HEK293T (cell line): ENCODE measurements around the gene HRC.
"Not testable (repeated sequence)": the region's sequence is repeated elsewhere in the genome, so short reads cannot be mapped to it uniquely, and the experiment has no call there.

Experiments
- CTCF ChIA-PET: fragments of 350-600 bp; formaldehyde crosslinking; extraction: SDS; loops from one replicate; lab custom pipeline; 2021; ENCODE audit warnings: antibody characterized with exemption, inconsistent platforms; lab: Yijun Ruan, JAX
- POLR2A ChIA-PET: fragments of 350-600 bp; formaldehyde crosslinking; extraction: SDS; loops from one replicate; lab custom pipeline; 2020; ENCODE audit warnings: antibody characterized with exemption, inconsistent platforms; lab: Yijun Ruan, JAX
- DNase-seq: peaks from one replicate; pipeline ENCODE4 v3.0.0; 2012; ENCODE audit warnings: mixed read lengths; ENCODE audit errors: extremely low spot score
- ARNT ChIP-seq: fragments of 450-650 bp; IDR thresholded peaks from 2 replicates; pipeline ENCODE4 v1.6.1; 2017; ENCODE audit warnings: mild to moderate bottlenecking
- BHLHE40 ChIP-seq: fragments of 450-650 bp; IDR thresholded peaks from 2 replicates; pipeline ENCODE4 v1.6.1; 2016; ENCODE audit warnings: mild to moderate bottlenecking, moderate library complexity, borderline replicate concordance
- CTBP1 ChIP-seq: fragments of 450-650 bp; IDR thresholded peaks from 2 replicates; pipeline ENCODE4 v1.6.1; 2016; ENCODE audit warnings: borderline replicate concordance
- ELF4 ChIP-seq: fragments of 450-650 bp; IDR thresholded peaks from 2 replicates; pipeline ENCODE4 v1.6.1; 2017; ENCODE audit warnings: antibody characterized with exemption
- FOXA1 ChIP-seq: fragments of 450-650 bp; IDR thresholded peaks from 2 replicates; pipeline ENCODE4 v1.6.1; 2016; ENCODE audit warnings: mild to moderate bottlenecking
- FOXK2 ChIP-seq: fragments of 450-650 bp; IDR thresholded peaks from 2 replicates; pipeline ENCODE4 v1.6.1; 2016; ENCODE audit warnings: mild to moderate bottlenecking
- FOXM1 ChIP-seq: fragments of 450-650 bp; IDR thresholded peaks from 2 replicates; pipeline ENCODE4 v1.6.1; 2017; ENCODE audit warnings: mild to moderate bottlenecking, borderline replicate concordance
- HDGF ChIP-seq: fragments of 450-650 bp; IDR thresholded peaks from 2 replicates; pipeline ENCODE4 v1.6.1; 2017; ENCODE audit warnings: antibody characterized with exemption, borderline replicate concordance
- L3MBTL2 ChIP-seq: fragments of 450-650 bp; conservative IDR thresholded peaks from 2 replicates; pipeline ENCODE4 v1.6.1; 2016; ENCODE audit warnings: mild to moderate bottlenecking
- LEF1 ChIP-seq: fragments of 450-650 bp; IDR thresholded peaks from 2 replicates; pipeline ENCODE4 v1.6.1; 2017; ENCODE audit warnings: mild to moderate bottlenecking, borderline replicate concordance
- NFRKB ChIP-seq: fragments of 450-650 bp; IDR thresholded peaks from 2 replicates; pipeline ENCODE4 v1.6.1; 2016; ENCODE audit warnings: mild to moderate bottlenecking, moderate library complexity
- SP1 ChIP-seq: fragments of 450-650 bp; IDR thresholded peaks from 2 replicates; pipeline ENCODE4 v1.6.1; 2017
- SUZ12 ChIP-seq: fragments of 450-650 bp; IDR thresholded peaks from 2 replicates; pipeline ENCODE4 v1.6.1; 2016; ENCODE audit warnings: mild to moderate bottlenecking
- TARDBP ChIP-seq: fragments of 450-650 bp; IDR thresholded peaks from 2 replicates; pipeline ENCODE4 v1.6.1; 2016
- ZNF384 ChIP-seq: fragments of 450-650 bp; IDR thresholded peaks from 2 replicates; pipeline ENCODE4 v1.6.1; 2016
- TF ChIP-seq, protein P1 (sequence below): fragments of 450-650 bp; IDR thresholded peaks from 2 replicates; pipeline ENCODE4 v1.6.1; 2016

The HRC gene

DNA sequence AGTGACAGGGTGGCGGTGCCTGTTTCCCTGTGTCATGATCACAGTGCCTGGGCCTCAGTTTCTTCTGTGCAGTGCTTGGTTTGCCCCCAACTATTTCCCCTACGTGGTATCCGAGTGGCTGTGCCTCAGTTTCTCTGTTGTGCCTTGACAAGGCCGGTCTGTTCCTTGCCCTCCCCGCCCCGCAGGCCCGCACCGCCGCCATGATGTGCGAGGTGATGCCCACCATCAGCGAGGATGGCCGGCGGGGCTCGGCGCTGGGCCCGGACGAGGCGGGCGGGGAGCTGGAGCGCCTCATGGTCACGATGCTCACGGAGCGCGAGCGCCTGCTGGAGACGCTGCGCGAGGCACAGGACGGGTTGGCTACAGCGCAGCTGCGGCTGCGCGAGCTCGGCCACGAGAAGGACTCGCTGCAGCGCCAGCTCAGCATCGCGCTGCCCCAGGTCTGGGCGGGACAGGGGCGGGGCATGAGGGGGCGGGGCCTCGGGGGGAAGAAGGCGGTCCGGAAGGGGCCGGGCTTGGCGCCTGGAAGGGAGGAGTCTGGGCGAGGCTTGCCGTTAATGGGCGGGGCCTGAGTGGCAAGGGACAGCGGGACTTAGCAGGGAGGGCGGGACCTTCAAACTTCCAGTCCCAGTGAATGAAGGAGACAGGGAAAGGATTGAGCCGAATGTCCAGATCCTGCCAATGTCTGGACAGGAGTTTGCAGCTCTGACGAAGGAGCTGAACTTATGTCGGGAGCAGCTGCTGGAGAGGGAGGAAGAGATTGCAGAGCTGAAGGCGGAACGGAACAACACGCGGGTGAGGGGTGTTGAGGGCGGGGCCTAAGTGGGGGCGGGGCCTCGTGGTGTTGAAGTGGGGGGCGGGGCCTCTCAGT is 27.3 kb downstream of the HRC start:
- peak; percentile 98 for DNase-seq
- ChIA-PET CTCF (interaction anchor here (0.6 to 2.1 kb wide), 5 partner anchors 17 to 97 kb away, joined by 3 to 6 read pairs (median 4); no protein-coding TSS in a partner anchor), POLR2A (interaction anchor here (0.6 to 1.8 kb wide), 7 partner anchors 8 to 23 kb away, joined by 4 to 12 read pairs (median 7); partner anchors contain the start of gene LIN7B)
- TF ChIP-seq, protein P1, sequence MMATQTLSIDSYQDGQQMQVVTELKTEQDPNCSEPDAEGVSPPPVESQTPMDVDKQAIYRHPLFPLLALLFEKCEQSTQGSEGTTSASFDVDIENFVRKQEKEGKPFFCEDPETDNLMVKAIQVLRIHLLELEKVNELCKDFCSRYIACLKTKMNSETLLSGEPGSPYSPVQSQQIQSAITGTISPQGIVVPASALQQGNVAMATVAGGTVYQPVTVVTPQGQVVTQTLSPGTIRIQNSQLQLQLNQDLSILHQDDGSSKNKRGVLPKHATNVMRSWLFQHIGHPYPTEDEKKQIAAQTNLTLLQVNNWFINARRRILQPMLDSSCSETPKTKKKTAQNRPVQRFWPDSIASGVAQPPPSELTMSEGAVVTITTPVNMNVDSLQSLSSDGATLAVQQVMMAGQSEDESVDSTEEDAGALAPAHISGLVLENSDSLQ, result peak; percentile 81
- peak; percentile 98 for TF ChIP-seq L3MBTL2
- no peak for TF ChIP-seq SUZ12
- no peak for TF ChIP-seq ELF4

DNA sequence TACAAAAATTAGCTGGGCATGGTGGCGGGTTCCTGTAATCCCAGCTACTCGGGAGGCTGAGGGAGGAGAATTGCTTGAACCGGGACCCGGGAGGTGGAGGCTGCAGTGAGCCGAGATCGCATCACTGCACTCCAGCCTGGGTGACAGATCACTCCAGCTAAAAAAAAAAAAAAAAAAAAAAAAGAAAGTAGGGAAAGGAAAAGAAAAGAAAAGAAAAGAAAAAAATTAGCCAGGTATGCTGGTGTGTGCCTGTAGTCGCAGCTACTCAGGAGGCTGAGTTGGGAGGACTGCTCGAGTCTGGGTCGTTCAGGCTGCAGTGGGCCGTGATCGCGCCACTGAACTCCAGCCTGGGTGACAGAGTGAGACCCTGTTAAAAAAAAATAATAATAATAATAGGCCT is 28.0 kb downstream of the HRC start:
- ChIA-PET CTCF (interaction anchor here (0.6 to 2.1 kb wide), 5 partner anchors 18 to 98 kb away, joined by 3 to 6 read pairs (median 4); no protein-coding TSS in a partner anchor), POLR2A (interaction anchor here (0.9 to 1.8 kb wide), 5 partner anchors 9 to 15 kb away, joined by 4 to 12 read pairs (median 7); partner anchors contain the start of gene LIN7B)
- 0 out of 2 replicates have a peak, but pooled peaks have one; percentile 6 for TF ChIP-seq ZNF384
- DNase-seq, result not testable (repeated sequence)

DNA sequence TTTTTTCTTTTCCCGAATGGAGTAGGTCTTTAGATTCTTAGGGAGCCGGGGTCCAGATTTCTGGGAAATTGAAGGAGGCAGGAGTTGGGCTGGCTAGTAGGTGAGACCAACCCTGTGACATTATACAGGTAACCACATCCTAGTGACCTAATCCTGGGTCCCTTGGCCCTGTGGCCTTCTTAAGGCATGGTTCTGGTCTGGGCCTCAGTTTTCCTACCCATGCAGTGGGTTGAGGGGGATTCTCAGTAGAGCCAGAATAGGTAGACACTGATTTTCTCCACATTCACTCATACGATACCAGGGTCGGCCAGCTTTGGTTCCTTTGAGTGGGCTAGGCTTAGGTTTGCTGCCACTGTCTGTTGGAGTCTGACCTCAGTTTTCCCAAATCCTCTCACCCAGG is 28.6 kb downstream of the HRC start:
- no peak for TF ChIP-seq CTBP1
- peak; percentile 19; the same call in 1 of the 2 replicates for TF ChIP-seq ZNF384
- TF ChIP-seq HDGF, result no peak
- no peak for TF ChIP-seq FOXM1
- no peak for TF ChIP-seq TARDBP
- CTCF ChIA-PET, result no interaction called here
- DNase-seq, result no peak
- POLR2A ChIA-PET, result interaction anchor here (1.8 kb wide), 1 partner anchor 9 kb away, joined by 9 read pairs; no protein-coding TSS in a partner anchor

DNA sequence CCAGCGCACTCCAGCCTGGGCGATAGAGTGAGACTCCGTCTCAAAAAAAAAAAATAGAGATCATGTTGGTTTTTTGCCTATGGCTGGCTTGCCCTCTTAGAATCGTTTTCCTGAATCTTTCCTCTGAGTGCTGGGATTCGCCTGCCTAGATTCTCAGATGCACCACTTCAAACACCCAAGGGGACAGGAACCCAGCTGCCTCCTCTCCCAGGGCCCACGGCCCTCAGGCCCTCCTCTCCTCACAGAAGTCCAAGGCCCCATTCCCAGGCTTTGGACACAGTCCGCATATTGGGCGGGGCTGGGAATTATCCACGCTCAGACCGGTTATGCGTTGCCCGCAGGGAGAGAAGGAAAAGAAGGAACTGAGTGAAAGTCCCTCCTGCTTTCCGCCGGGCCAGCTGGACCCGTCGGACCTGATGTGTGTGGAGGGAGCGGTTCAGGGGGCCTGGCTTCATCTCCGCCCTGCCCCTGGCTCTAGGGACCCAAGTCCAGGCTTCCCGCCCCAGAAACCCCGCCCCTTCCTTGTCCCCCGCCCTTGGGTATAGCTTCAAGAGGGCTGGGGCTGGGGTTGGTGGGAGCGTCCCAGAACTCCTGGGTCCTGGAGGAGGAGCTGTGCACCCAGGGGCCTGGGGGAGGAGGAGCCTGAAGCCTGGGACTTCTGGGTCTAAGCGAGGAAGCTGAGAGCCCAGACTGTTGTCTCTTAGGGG is 30.0 kb downstream of the HRC start:
- ChIA-PET CTCF (interaction anchor here (0.6 to 1.0 kb wide), 3 partner anchors 12 to 118 kb away, joined by 3 read pairs; no protein-coding TSS in a partner anchor), POLR2A (no interaction called here)
- no peak for DNase-seq
- no peak for TF ChIP-seq BHLHE40
- TF ChIP-seq TARDBP, result no peak
- no peak for TF ChIP-seq SUZ12
- TF ChIP-seq FOXA1, result no peak
- TF ChIP-seq SP1, result no peak
- no peak for TF ChIP-seq LEF1
- no peak for TF ChIP-seq ZNF384
- TF ChIP-seq ARNT, result no peak
- no peak for TF ChIP-seq FOXK2

DNA sequence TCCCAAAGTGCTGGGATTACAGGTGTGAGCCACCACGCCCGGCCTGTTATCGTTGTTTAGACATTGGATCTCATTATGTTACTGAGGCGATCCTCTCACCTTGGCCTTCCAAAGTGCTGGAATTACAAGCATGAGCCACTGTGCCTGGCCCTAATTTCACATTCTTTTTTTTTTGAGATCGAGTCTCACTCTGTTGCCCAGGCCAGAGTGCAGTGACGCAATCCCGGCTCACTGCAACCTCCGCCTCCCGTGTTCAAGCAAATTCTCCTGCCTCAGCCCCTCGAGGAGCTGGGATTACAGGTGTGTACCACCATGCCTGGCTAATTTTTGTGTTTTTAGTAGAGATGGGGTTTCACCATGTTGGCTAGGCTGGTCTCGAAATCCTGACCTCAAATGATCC is 31.9 kb downstream of the HRC start:
- CTCF ChIA-PET, DNase-seq: not testable (repeated sequence)

DNA sequence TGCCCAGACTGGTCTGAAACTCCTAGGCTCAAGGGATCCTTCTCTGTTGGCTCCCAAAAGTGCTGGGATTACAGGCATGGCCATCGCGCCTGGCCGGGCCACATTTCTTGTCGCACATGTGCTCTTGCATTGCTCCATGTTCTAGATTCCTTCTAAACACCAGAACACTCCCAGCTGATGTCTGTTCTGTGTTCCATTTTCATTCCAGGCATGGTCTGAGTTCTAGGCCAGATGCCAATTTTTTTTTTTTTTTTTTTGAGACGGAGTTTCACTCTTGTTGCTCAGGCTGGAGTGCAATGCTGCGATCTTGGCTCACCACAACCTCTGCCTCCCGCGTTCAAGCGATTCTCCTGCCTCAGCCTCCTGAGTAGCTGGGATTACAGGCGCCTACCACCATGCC is 33.4 kb downstream of the HRC start:
- CTCF ChIA-PET, DNase-seq: not testable (repeated sequence)

More for the DNA sequence above, 31.9 kb downstream of the HRC start:
- POLR2A ChIA-PET, result not testable (repeated sequence)

DNA sequence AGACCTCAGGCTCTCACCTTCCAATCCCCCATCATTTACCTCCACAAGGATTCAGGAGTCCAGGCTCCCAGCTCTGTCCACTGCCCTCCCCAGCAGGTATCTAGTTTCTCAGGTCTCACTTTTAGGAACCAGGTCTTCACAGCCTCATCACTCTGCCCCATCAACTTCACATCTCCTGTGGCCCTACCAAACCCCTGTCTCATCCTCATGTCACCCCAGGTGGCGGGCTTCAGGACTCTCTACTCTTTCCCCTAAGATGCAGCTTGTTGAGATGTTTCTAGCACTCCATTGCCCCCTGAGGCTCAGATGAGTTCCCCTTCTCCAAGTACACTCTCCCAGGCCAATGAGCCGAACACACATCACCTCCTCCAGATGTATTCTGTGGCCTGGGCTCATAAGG is 34.3 kb downstream of the HRC start:
- no peak for DNase-seq
- POLR2A ChIA-PET, result interaction anchor here (0.7 kb wide), 1 partner anchor 10 kb away, joined by 3 read pairs; no protein-coding TSS in a partner anchor
- CTCF ChIA-PET, result no interaction called here
- TF ChIP-seq FOXM1, result no peak
- TF ChIP-seq FOXK2, result no peak
- TF ChIP-seq CTBP1, result no peak

More for the DNA sequence above, 33.4 kb downstream of the HRC start:
- POLR2A ChIA-PET, result not testable (repeated sequence)

DNA sequence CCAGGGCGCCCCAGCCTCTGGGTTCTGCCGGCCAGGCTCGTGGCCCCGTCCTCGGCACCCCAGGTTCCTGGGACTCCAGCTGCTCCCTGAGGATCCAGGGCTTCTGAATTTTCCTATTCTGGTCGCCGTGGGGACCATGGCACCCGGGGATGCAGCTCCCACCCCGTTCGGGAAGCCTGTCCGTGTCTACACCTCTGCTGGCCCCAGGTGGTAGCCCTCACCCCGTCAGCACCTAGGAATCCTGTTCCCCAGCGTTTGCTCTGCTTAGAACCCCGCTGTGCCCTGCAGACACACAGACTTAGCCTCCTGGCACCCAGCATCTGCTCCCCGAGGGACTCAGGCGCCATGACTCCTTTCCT is 34.9 kb downstream of the HRC start:
- ChIA-PET POLR2A (no interaction called here), CTCF (no interaction called here)
- DNase-seq, result no peak
- TF ChIP-seq FOXM1, result no peak
- no peak for TF ChIP-seq FOXK2
- TF ChIP-seq SUZ12, result no peak
- no peak for TF ChIP-seq TARDBP
- TF ChIP-seq NFRKB, result no peak
- TF ChIP-seq HDGF, result no peak
- TF ChIP-seq CTBP1, result no peak
- no peak for TF ChIP-seq SP1
- no peak for TF ChIP-seq L3MBTL2
- no peak for TF ChIP-seq FOXA1
